ENCODE results near the gene PLPPR5.

DNA sequence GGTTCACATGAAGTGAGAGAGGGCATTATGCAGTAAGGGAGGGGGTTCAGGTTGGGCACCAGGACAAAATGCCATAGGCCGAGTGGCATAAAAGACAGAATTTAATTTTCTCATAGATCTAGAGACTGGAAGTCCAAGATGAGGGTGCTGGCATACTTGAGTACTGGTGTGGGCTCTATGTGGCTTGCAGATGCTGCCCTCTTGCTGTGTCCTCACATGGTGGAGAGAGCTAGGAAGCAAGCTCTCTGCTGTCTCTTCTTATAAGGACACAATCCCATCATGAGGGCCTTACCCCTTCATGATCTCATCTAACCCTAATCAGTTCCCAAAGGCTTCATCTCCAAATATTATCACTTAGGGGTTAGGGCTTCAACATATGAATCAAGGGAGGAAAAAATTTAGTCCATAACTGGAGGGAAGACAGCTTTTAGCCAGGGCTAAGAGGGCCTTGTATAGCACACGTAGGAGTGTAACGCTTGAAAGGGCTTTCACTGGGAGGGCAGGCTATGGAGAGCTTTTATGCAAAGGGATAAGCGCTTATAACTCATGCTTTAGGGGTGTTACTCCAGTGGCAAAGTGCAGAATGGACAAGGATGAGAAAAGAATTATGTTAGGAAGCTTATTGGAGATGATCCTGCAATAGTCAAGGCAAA lies 64.5 kb downstream of the PLPPR5 start:
- no peak for TF ChIP-seq POLR2A (IDR thresholded peaks at IDR 0.05; ENCODE audit: low read length)
- no peak for TF ChIP-seq GATA1 (IDR thresholded peaks at IDR 0.05; ENCODE audit: low read depth, low read length)

All from erythroblast (primary cell).